HG02885 (cell line): ENCODE data around the gene R3HCC1L.

Experiments
- ATAC-seq: cut with Tn5 transposase; IDR thresholded peaks from one replicate; pipeline ENCODE4 v1.9.1; 2021; ENCODE audit warnings: mild to moderate bottlenecking; ENCODE audit not compliant: unreplicated experiment, poor library complexity

Gene R3HCC1L

DNA sequence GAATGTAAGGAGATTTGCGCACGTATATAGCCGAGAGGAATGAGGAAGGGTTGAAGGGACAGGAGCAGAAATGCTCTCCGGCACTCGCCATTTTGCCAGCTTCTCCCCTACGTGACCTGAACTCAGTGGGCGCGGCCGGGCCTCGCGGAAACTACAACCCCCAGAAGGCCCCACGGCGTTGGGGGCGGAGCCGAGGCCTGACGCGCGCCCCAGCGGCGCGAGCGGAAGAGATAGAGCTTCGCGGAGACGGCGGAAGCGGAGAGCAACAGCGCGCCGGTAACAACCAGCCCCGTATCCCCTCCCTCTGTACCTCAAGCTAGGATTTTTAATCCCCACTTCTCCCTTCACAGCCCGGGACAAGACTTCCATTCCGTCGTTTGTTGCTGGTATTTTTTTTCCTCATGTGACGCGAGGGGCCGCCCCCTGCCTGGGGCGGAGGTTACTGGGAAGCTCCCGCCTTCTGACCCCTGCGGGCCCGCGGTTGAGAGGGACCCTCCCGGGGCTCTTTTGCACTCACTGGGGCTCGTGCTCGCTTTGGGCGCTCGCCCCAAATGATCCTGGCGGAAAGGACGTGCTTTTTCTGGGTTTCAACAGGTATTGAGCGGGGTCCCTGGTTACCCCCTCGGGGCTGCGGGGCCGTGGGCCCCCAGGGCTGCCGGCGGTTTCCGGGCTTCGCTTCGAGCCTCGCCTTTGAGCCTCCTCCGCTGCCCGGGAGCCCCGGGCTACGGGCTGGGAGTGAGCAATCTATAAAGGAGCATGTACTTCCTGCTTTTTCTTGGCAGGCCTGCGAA is at the start of gene R3HCC1L:
R3HCC1L (plus strand) TSS at position 227 of the 791 bp plus-strand sequence. CDS start 73,458 bp downstream, outside the sequence.
- peak; percentile 89 for ATAC-seq

DNA sequence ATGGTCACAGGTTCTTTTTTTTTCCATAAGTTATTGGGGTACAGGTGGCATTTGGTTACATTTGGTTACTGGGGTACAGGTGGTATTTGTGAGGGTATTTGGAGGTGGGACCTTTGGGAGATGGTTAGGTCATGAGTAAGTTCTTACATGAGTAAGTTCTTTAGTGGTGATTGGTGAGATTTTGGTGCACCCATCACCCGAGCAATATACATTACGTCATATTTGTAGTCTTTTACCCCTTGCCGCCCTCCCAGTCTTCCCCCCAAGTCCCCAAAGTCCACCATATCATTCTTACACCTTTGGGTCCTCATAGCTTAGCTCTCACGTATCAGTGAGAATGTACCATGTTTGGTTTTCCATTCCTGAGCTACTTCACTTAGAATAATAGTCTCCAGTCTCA is 49.2 kb upstream of the R3HCC1L start:
- no peak for ATAC-seq

DNA sequence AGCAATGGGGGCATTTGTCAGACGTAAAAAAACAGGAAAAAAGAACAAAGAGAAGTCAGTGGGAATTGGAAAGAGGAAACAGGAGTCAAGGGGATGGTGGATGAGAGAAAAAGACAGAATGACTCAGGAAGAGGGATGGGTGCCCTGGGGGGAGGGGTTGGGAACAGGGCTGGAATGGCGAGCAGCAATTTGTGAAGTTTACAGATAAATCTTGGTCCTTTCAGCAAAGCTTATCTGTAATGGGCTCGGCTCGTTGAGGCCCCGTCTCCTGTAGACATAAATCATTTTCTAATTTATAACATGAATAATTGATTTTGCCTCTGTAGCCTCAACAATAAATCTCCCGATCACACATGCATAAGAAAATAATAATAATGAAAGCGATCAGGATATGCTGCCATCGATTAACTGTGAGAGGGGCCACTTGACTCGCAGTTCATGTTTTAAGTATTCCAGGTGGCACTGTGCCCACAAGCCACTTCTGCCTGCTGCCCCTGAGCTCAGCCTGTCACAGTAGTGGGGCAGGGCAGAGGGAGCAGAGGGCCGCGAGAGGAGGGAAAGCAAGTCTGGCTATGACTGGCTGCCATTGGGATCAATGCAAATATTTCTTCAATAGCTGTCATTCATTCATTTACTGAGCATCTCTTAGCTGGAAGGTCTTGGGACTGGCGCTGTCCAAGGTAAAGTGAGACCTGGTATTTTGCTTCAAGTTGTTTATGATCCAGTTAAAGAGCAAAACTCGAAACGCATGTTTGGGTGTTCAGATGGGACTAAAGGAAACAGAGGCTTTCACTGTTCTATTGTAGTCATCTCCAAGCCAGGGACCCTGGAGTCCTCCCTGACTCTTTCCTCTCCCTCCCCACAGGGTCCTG is 47.4 kb upstream of the R3HCC1L start:
- ATAC-seq = no peak

DNA sequence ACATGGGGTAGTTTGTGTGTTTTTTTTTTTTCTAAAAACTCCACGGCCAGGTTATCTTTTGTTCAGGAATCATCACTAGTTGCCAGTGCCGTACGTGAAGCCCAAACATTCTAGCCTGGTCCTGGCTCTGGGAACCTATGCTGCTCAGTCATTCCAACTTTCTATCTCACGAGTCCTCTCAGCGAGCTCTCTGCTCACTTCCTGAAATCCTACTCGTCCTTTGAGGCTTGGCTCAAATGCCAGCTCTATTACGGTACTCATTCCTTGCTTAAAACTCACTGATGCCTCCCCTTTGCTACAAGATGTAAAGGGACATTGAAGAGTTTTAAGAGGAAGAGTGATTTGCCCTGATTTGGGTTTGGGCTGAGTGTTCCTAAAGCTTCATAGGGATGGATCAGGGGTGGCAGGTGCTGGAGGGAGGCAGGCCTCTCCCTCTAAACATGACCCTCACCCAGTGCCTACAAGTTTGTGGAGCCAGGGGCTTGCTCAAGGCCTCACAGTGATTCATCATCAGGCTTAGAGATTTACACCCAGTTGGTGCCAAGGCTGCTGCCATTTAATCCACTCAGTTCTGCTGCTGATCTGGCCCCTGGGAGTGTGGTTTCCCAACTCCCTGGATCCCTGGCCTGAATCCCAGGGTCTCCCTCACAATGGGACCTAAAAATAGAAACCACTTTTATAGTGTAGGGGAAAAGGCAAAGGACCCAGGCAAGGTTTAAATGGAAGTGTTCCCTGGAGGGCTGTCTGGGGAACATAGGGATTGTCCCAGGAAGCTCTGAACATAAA is 46.1 kb upstream of the R3HCC1L start:
- ATAC-seq = no peak

DNA sequence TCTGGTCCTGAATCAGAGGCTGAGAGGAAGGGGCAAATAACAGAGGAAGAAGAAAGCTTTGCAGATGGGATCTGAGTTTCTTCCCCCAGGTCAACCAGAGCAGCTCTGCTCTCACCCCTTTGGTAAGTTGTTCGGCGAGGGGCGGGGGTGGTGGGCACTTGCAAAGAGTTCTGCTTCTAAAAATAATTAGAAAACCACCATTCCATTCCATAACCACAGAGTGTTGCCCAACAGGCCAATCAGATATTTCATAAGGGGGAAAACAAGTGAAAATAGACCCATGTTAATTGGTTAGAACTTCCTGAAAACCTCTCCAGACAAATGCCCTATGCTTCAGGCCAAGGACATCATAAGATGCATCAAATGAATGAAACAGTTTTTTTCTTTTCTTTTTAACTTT is 43.6 kb upstream of the R3HCC1L start:
- ATAC-seq = no peak

DNA sequence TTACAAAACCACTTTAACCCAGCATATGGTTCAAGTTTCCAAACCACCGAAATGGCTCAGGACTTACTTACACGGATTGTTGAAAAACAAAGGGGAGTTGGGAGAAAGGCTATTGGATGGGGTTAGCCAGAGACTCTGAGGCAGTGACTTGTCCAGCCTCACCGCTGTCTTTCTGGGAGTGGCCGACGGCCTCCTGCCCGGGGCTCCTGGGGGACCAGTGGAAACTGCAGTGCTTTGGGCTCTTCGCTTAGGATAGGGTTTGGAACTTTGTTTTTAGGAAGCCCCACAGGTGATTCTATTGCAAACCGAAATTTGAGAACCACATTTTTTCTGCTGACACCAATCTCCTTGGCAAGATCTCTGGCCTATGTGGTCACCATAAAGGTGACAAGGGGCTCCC is 38.1 kb upstream of the R3HCC1L start:
- no peak for ATAC-seq

DNA sequence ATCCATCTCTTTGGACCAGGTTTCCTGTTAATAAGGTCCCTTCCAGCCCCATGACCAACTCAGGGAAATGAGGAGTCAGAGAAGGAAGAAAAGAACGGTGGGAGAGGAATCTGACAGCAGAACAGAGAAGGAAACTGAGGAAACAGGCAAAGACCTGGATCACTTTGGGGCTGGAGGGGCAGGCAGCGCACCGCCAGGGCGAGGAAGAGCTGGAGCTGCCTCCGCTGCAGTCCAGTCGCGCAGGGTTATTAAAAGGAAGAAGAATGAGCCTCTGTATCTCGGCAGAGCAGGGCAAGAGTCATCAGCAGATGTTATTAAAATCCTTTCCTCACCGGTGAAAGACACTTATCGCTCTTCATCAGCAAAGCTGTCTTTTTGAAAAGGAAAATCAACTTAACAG is 37.7 kb upstream of the R3HCC1L start:
- ATAC-seq = no peak

DNA sequence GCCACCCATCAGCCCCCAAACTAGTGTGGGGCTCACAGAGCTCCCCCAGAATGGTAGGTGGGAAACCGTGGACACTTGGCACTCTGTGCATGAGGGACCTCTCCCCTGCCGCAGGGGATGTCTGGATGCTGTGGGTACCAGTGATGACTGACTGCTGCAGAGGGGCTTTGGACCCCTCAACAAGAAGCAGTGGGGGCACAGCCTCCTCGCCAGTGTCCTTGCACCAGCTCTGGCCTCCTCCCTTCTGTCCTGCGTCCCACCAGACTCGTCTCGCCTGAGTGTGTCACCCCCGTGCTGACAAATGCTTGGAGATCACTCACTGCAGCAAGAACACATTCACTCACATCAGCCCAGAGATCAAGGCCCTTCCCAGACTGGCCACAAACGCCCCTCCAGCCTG is 37.3 kb upstream of the R3HCC1L start:
- ATAC-seq = no peak

DNA sequence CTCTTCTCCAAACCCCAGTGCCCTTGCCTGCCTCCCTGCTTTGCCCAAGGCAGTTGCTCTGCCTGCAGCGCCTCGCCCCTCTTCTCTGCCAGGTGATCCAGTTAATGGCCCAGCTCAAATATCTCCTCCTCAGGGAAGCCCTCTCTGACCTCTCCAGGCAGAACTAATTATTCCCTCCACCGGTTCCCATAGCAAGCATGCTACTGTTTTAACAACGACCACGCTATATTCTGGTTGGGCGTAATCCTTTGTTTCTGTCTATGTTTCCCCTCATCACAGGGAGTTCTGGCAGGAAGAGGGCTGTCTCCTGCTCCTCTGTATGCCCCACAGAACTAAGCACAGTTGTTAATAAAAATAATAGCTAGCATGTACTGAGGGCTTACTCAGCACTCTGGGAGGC is 36.8 kb upstream of the R3HCC1L start:
- no peak for ATAC-seq

DNA sequence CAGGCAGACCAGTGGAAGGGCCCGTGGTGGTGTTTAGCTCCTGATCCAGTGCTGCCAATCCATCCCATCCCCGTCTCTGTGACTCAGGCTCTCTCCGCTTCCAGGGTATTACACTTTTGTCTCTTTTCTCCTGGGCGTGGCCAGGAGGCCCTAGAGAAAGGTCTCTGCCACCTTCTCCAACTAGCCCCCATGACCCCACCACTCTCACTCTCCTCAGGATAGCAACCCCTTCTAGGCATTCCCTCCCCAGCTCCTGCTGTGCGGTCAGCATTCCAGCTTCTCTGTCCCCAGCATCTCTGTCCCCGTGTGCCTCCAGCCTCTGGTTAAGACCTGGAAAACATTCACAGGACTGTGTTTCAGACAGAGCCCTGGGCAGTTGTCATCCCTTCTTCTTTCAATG is 36.2 kb upstream of the R3HCC1L start:
- ATAC-seq = no peak

DNA sequence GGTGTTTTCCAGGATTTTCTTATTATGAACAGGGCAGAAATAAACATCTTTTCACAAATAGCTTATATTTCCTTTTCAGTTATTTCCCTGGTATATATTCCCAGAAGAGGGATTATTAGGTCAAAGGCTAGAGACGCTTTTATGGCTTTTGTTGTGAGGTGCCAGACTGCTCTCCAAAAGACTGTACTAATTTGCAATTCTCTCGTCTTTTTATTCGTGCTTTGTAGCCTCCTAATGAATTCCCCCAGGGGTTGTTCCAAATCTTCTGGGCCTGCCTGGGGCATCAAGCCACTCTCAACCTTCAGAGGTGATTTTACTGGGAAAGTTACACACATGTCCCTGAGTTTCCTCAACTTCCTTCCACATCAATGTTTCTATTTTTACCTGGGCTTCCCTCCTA is 34.0 kb upstream of the R3HCC1L start:
- no peak for ATAC-seq

DNA sequence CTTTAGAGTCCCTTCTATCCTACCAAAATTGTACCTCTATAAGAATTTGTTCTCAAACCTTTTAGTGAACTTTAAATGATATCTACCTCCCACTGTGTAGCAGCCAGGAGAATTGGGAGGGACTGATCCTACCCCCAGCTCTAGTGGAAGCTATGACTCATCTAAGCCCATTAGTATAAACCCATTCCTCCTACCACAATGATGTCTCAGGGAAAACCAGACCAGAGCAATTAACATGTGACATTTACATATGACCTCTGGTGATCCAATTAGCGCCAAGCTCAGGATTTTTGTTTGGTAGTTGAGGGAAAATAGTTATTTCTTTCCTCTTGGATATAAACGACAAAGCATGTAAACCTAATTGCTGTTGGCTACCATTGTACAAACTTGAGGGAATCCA is 33.1 kb upstream of the R3HCC1L start:
- no peak for ATAC-seq

DNA sequence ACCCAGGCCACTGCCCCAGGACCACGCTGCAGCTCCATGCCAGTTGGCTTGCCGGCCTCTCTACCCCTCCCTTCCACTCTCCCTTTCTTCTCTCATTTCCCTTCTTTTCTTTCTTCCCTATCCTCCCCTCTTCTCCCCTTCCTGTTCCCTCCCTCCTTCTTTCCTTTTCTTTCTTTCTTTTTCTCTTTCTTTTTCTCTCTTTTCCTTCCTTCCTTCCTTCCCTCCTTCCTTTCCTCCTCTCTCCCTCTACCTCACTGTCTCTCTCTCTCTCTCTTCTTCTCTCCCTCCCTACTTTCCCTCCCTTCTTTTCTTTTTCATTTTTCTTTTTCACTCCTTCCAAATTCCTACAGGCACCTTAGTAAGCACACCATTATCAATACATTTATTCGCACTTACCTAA is 30.3 kb upstream of the R3HCC1L start:
- no peak for ATAC-seq

DNA sequence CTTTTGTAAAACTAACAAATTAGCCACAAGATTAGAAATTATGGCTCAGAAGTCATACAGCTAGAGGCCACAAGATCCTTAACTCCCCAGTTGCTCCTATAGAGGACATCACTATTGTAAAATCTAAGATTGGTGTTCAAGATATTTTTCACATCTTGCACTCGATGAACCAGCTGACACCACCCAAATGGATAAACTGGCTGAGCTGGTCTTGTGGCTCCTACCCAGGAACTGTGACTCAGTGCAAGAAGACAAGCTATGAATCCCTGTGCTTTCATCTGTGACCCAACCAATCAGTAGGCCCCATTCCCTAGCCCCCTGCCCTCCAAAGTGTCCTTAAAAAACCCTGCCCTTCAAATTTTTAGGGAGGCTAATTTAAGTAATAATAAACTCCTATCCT is 27.9 kb upstream of the R3HCC1L start:
- no peak for ATAC-seq

DNA sequence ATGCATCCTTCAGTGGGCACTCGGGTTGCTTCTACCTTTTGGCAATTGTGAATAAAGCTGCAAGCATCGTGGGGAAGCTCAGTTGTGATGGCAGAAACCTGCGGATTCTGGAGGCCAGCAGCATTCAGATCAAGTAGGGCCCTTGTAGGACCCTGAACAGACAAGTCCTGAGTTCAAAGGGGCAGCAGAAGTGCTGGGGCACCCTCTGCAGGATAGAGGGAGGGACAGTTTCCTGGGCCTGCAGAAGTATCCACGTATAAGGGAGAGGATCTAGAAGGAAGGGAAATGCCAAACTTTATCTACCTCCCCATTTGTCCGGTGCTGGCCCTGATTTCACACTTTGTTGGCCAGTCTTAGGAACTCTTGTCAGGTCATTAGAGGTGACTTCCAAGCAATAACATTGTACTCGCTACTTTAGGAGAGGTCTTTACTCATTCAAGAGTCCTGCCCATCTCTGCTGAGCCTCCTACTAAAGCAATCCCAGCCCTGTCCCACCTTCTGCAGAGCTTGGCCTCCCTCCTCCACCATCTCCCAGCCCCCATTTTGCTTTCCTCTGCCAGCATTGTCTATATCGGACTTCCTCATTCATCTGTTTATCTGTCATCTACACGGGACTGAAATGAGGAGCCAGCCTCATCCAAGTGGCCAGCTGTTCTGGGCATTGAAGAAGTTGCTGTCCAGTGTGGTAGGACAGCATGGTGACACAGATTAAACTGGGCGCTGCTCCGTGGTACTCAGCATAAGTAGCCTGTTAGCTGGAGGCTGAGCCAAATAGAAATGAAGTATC is 26.6 kb upstream of the R3HCC1L start:
- ATAC-seq = no peak

DNA sequence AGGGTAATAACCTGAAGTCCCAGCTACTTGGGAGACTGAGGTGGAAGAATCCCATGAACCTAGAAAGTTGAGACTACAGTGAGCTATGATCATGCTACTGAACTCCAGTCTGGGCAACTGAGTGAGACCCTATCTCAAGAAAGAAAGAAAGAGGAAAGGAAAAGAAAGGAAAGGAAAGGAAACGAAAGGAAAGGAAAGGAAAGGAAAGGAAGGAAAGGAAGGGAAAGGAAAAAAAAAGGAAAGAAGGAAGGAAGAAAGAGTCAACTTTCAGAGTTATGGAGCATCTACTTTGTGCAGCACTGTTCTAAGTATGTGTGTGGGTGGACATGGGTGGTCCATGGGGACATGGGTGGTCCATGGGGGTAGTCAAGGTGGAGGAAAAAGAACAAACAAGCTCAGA is 24.1 kb upstream of the R3HCC1L start:
- no peak for ATAC-seq

DNA sequence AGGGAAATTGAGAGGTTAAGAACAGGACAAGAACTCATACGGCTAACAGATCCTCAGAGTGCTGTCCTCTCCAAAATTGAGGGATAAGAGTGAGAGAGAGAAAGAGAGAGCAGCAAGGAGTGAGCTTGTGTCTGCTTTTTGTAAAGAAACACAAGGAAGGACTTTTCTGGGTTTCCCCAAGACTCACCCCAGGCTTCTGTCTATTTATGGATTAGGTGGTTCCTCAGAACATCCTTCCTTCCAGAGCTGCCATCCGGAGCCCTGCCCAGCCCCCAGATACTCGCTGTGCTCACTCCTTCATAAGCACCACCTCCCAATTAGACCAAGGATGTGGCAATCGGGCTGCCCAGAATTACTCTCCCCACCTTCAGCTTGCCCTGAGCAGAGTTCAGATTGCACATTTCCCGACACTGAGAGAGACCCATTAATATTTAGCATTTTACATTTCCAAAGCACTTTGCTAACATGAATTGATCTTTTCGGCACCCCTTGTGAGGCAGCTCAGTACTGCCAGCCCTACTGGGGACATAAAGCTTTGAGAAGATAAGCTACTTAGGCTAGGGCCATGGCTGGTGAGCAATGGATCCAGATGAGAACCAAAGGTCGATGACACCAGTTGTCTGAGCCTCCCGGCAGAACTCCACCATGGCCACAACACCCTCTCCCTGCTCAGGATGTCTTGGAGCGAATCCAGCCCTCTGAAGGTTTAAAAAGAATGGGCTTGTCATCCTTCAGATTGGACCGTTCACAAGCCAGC is 19.2 kb upstream of the R3HCC1L start:
- no peak for ATAC-seq

DNA sequence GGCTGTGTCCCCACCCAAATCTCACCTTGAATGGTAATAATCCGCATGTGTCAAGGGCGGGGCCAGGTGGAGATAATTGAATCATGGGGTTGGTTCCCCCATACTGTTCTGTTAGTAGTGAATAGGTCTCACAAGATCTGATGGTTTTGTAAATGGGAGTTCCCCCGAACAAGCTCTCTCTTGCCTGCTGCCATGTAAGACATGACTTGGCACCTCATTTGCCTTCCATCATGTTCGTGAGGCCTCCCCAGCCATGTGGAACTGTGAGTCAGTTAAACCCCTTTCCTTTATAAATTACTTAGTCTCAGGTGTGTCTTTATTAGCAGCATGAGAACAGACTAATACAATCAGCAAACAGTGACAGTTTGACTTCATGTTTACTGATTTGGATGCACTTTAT is 14.6 kb upstream of the R3HCC1L start:
- ATAC-seq = no peak

DNA sequence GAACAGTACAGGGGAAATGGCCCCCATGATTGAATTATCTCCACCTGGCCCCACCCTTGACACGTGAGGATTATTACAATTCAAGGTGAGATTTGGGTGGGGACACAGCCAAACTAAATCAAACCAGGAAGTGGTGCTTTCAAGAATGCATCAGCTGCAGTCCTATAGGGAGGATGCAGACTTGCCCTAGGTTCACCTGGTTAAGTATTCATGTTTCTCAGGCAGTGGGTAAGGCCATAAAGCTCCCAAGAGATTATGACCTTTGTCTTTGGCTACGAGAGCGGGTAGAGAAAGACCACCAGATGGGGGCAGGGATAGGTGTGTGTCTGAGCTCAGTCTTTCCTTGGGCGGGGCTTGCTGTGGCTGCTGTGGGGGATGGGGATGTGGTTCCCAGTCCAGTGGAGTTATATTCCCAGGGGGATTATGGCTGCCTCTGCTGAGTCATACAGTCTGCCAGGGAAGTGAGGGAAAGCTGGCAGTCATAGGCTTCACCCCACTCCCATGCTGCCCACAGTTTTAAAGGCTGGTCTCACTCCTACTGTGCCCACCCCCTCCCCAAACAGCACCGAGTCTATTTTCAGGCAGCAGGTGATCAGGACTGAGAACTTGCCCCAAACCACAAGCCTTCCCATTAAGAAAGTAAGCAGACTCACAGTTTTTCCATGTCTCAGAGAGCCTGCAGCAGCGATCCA is 8.4 kb upstream of the R3HCC1L start:
- no peak for ATAC-seq
